OCI-M2 (cell line): ENCODE measurements around the gene FAM20C.

ENCODE experiments used
- DNase-seq: peaks from one replicate; lab custom pipeline; 2025; ENCODE audit not compliant: unreplicated experiment; lab: John Stamatoyannopoulos, UW

Gene FAM20C

DNA sequence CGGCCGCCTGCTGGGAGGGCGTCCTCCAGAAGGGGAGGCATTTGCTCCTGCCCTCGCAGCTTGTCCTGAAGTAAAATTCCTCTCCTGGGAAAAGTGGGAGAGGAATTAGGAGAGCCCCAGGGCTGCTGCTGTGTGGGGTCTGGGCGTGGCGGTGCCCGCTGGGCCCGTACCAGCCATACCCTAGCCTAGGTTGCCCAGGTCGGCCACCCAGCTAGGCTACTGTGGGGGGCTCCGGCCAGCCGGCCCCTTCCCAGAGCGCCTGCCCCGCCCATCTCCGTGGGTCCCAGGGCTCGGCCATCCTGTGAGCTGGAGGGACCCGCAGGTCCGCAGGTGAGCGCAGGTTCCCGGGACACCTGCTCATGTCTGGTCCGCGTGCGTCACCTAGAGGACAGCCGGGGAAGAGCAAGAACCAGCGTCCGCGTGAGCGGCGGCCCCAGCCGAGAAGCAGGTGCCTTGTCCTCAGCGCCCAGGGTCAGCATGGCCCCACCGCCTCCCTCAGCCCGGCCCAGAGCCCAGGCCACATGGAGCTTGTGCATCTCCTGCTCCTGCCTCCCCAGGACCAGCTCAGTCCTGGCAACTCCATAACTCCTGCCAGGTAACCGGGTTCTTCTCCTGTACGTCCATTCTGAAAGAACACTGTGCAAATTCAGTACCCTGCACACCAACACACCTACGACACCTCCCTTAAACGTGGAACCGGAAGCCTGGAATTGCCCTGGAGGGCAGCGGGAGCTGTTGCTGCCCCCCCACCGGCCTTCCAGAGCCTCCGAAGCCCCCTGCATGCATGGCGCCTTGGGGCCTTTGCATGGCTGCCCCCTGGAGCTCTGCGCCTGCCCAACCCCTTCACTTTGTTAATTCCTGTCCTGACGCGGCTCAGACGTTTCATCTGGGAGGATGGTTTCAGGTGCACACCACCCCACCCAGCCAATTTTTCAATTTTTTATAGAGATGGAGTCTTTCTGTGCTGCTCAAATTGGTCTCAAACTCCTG lies 74.8 kb downstream of the FAM20C start:
- DNase-seq = no peak

DNA sequence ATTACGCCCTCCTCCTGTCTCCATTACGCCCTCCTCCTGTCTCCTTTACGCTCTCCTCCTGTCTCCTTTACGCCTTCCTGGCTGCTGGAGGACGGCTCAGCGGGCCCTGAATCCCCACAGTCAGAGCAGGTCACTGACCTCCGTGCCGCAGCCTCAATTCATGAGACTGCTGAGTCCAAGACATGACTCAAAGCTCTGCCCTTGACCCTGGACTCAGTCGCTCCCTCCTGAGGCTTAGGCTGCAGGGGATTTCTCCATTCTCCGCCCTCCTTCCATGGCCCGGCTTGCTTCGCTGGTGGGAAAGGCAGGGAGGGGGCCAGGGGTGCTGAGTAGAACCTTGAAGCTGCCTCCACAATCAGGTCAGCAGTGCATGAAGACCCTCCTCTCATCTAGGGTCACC lies 76.6 kb downstream of the FAM20C start:
- no peak for DNase-seq

DNA sequence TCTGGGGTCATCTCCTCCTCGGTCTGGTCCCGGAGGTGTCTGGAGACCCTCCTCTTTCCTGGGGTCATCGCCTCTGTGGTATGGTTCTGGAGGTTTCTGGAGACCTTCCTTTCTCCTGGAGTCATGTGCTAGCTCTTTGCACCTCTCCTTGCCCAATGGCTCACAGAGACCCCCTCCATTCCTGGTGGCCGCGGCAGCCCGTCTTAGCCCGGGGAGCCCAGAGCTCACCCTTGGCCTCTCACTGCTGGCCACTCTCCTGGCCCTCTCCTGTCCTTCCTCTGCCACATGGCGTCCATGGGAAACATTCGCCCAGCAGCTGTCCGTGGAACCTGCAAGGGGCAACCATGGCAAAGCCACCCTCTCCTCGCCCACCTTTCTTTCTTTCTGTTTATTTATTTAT lies 77.3 kb downstream of the FAM20C start:
- no peak for DNase-seq

DNA sequence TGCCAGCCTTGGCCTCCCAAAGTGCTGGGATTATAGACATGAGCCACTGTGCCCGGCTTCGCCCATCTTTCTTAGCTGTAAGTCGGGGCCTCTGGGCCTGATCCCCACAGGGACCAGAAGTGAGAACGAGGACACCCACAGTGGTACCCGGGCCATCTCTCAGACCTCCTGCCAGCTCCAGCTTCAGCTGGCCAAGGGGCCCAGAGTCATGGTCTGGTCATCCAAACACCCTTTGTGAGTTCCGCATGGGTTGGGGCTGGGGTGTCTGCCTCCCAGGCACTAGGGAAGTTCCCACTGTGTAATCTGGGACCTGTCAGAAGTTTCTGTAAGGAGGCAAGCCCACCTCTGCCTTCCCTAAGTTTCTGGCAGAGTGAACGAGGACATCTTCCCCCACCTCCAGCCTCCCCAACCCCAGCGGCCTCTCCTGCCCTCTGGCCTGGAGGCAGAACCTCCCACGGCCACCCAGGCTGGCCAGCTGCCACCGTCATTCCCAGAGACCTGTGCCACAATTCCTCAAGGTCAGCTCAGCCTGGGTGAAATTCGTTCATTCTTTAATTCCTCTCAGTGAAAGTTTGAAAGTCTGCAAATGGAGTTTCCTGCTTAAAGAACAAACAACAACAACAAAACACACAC lies 78.1 kb downstream of the FAM20C start:
- no peak for DNase-seq

DNA sequence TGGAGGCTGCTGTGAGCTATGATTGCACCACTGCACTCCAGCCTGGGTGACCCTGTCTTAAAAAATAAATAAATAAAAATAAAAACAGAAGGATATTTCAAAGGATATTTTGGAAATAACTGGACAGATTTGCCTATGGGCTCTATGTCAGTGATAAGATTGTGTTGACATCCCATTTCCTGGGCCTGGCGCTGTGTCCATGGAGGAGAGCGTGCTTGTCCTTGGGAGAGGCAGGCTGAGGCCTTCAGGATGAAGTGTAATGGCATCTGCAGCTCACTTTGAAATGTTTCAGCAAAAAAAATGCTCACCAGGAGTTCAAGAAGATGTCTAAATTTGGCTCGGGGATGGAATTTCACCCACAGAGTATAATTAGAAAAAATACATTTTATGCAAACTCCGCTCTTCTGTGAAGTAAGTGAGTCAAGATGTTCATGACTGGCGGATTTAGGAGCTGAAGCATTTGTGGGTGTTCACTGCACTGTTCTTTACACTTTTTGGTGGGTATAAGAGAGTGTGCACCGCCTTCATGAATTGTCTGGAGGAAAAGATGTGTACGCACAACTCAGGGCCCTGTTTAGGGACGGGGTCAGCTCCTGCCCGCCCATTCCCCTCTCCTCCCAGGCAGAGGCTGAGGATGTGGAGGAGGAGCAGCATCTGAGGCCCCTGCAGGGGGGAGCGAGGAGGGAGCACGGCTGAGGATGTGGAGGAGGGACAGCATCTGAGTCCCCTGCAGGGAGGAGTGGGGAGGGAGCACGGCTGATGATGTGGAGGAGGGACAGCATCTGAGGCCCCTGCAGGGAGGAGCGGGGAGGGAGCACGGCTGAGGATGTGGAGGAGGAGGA lies 79.1 kb downstream of the FAM20C start:
- DNase-seq = no peak

DNA sequence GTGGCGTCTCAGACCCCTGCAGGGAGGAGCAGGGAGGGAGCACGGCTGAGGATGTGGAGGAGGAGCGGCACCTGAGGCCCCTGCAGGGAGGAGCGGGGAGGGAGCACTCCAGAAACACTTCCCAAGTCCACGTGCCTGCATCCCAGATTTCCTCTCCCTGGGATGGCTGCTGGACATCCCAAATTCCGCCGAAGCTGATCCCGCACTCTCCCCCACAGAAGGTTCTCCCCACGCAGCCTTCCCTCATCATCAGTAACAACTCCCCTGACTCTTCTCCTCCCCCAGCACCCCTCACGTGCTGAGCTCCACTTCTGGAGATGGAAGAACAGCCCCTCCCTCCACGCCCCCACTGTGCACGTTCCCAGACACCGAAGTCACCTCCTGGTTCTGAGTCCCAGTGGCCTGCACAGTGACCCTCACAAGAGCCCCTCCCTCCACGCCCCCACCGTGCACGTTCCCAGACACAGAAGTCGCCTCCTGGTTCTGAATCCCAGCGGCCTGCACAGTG lies 79.8 kb downstream of the FAM20C start:
- no peak for DNase-seq

DNA sequence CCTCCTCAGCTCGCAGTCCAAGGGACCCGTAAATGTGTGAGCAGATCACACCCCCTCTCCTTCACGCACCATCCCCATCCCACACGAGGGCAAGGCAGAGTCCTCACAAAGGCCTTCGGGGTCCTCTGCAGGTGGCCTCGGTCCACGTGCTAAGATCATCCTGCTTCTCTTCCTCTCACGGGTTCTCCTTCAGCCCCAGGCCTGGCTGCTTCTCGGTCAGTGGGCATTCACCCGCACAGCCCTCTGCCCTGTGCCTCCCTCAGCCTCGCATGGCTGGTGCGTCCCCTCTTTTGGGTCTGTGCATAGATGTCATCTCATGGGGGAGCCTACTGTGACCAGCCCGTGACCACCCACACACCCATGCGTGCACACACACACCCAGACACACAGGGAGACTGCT lies 80.3 kb downstream of the FAM20C start:
- DNase-seq = no peak

DNA sequence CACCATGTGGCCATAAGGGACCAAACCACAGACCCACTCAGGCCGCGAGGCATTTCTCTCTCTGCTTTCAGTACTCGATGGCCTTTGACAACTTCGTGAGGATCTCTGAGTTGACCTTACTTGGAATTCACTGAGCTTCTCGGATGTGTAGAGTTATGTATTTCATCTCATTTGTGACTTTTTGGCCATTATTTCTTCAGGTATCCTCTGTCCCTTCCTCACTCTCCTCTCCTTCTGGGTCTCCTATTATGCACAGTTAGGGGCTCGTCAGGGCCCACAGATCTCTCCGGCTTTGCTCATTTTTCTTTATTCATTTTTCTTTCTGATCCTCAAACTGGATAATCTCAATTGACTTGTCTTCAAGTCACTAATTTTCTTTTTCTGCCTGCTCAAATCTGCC lies 81.0 kb downstream of the FAM20C start:
- no peak for DNase-seq

DNA sequence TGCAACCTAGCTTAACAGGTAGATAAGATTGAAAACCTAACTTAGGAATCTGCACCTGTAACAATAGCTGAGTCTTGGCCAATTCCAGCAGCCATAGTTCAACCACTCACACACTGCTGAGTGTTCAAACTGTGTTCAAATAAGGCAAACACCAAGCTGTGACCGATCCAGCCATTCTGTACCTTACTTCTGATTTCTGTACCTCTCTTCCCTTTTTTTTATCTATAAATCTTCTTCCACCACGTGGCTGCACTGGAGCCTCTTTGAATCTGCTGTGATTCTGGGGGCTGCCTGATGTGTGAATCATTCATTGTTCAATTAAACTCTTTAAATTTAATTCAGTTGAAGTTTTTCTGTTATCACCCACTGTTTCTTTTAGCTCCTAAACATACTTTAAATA lies 81.9 kb downstream of the FAM20C start:
- DNase-seq = no peak

DNA sequence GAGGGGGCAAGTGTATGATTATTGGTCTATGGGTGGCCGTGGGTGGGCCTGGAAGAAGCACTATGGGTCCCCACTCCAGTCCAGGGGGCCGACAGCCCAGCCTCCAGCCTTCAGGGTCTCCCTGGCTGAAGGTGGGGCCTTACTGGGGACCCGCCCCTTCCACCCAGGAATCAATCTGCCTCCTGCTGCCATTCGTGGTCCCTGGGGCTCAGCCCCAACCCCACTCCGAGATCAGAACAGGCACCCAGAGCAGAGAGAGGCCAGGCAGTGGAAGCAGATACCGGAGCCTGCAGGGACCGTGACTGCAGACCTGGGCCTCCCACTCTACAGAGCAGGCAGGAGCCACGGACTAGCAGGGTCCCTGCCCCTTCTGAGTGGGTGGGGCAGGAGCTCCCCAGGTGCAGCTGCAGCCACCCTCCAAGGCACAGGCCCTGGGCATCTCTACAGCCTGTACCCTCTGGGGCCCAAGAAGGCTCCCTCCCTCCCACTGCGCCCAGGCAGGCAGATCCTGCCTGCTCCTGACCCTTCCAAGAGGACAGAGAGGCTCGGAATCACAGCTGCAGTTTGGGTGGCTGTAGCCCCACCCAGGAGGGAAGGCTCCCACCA lies 84.0 kb downstream of the FAM20C start:
- no peak for DNase-seq

DNA sequence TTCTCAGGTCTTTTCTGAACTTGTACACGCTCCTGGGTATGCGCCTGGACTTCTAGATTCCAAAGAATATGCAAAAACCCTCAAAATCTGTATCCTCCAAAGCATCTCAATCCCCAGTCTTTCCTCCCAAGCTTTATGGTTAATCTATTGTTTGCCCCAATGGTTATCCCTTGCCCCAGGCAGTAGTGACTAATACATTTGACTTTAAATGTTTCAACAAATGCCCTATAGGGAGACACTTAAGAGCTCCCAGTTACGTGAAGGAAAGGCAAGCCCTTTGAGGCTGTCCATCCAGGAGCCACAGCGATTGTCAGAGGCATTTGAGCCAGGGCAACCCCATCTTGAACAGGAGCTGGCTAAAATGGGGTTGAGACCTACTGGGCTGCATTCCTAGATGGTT lies 84.9 kb downstream of the FAM20C start:
- no peak for DNase-seq

DNA sequence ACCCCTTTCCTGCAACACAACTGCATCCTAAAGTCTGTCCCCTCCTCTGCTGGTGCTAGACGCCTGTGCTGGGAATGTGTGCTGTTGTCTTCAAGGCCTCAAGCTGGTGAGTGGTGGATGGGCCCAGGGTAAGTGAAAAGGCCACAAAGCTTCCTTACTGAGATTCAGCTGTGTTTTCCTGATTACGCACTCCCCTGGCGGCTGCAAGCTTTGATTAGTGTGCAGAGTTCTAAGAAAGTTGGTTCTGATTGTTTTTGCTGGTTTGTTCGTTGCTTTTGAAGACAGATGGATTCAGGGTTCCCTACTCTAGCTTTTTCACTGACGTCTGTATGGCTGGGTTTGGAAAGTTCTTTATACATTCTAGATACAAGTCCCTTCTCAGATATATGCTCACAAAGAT lies 85.7 kb downstream of the FAM20C start:
- DNase-seq = no peak

DNA sequence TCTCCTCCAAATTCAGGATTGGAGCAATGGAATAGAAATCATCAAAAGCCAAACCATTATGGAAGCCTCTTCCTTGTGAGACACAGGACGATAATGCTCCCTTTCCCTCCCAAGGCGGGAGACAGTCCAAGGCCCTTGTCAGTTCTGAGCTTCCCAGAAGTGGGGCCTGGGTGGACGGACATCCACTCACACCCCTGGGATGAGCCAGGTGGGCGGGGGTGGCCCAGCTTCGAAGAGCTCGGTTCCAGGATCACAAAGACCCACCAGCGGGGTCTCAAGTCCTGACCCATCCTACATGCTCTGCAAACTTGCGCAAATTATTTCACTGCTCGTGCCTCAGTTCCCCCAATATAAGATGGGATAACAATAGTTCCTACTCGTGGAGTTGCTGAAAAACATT lies 87.5 kb downstream of the FAM20C start:
- DNase-seq = no peak

DNA sequence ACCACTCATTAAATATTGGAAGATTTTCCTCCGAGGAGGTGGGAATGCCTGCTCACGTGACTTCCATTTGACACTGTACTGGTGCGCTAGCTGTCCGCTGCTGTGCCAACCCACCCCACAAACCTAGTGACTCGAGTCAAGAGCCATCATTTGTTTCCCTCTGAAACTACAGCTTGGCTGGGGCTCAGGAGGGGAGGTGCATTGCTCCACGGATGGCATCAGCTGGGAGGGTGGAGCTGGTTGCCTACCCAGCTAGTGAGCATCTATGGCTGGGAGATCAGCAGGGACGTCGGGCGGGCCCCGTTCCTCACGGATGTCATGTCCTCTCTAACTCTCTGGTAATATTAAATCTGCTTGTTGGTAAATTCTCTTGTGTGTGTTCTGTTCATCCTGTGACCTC lies 88.1 kb downstream of the FAM20C start:
- DNase-seq = no peak

DNA sequence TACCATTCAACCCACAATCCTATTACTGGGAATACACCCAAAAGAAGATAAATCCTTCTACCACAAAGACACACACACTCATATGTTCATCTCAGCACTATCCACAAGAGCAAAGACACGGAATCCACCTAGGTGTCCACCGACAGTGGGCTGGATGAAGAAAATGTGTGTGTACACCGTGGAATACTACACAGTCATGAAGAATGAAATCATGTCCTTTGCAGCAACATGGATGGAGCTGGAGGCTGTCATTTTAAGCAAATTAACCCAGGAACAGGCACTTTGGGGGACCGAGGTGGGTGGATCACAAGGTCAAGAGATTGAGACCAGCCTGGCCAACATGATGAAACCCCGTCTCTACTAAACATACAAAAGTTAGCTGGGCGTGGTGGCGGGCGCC lies 89.3 kb downstream of the FAM20C start:
- DNase-seq = no peak

DNA sequence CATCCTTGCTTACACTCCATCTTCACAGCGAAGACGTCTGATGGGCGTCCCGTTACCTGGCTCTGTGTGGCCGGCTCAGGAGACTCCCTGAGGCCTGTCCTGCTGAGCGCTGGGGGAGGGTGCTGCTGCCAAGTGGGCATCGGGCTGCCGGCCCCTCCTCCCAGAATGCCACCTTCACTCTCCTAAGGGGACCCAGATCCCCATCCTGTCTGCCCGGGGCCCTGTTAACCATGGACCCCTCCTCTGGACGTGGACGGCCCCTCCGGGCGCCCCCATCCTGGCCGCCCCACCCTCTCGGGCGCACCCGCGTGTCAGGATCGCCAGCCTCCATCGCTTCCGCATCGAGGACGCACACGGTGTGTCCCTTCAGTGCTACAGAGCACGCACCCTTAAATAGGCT lies 90.2 kb downstream of the FAM20C start:
- DNase-seq = no peak

DNA sequence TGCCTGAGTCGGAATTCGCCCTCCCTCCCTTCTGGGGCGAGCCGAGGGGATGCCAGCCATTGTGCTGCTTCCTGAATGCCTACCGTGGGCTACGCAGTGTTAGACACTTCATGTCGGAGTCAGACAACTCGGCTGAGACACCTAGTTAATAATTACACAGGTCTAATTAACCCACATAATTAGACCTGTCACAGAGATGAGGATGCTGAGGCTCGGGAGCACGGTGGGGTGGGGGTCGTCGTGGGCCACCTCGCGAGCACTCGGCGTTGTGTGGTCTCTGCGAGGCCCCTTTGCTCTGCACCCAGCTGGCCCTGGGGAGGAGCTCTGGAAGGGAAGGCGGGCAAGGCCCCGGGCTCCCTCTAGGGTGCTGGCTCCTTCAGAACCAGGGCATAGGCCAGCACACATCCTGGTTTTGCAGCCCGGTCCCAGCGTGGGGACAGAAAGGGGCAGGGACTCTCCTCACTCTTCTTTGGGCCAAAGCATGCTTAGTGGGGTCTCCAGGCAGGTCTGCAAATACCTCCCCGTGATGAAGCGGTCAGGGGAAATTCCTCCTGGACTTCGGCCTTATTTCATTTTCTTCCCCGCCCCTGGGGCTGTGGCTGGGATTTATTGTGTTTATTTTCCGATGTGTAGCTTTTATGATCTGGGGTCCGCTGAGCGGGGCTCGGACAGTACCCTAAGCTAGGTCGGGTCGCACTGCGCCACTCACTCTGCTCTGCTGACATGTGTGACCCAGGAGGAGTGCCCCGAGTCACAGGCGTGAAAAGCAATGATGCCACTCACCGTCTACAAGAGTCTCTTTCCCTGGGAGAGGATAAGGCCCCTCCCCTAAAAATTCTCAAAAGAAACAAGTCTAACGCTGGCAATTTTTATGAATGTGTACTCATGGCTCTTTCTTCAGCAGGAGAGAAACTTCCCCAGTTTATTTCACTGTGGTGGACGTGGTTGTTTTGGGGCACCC lies 92.7 kb downstream of the FAM20C start:
- no peak for DNase-seq

DNA sequence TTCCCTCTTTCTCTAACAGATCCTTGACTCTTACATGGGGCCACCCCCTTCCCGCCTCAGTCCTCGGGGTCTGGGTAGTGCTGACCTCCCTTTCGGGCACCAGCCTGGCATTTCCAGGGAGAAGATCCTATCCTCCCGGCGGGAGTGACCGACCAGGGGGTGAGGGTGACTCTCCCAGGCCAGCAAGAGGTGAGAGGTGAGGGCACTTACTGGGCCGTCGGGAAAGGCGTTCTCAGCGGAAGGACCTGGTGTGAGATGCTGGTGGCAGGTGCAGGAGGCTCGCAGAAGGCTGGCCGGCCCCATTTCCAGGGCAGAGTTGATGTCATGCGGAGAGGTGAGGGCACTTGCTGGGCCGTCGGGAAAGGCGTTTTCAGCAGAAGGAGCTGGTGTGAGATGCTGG lies 93.4 kb downstream of the FAM20C start:
- no peak for DNase-seq

DNA sequence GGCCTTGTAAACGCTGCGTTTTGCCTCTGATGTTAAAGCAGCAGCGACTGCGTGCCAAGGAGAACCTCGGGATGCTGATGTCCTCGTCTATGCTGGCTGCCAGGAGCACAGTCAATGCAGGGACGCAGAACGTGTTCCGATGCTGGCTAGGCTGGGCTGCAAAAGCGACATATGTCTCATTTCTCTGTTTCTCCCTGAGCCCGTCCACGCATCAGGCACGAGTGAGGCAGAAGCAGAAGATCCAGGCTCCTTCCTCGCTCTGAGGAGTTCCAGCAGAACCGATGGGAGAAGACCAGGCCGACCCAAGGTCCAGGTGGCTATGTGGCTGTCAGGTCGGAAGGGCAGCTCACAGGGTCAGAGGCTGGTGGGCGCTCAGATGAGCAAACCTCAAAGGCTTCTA lies 93.9 kb downstream of the FAM20C start:
- no peak for DNase-seq

DNA sequence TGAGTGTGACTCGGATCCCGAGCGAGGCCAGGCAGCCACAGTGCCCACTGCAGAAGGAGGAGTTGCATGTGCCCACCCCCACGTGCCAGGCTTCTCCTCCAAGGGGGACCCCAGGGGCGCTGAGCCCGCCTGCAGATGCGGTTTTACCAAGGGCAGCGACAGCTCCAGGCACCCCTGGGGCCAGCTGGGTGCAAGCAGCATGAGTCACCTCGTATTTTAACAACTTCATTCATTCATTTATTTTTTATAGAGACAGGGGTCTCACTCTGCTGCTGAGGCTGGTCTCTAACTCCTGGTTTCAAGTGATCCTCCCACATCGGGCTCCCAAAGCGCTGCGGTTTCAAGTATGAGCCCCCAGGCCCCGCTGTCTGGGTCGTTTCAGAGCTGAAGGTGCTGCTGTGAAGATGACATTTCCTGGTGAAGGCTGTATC lies 96.3 kb downstream of the FAM20C start:
- no peak for DNase-seq
